HepG2 (cell line): ENCODE measurements around the gene CPSF4. TPM values are rescaled to one million over a fixed set of nuclear protein-coding genes. Genes with fewer than 3 reads are reported as not detected.

Source experiments
- polyA plus RNA-seq, 8 experiments: library from polyadenylated mRNA; depleted of rRNA in 3 of 8; stranded (reverse) in 7 of 8; unstranded in 1 of 8; fragments of >200 nt; fragmentation: Illumina TruSeq in 4 of 8; extraction: Trizol in 4 of 8; gene quantifications; 2 replicates each; pipeline versions ENCODE4 v1.2.1 to v1.2.3, GENCODE V29; 2011 to 2016; ENCODE audit warnings: low read depth in 4 of 8, missing spikeins in 1 of 8, mixed read lengths in 1 of 8; ENCODE audit not compliant: insufficient read depth in 1 of 8
- total RNA-seq, 5 experiments: library from RNA; depleted of rRNA; stranded (reverse); fragments of >200 nt; fragmentation: Illumina TruSeq; extraction: Trizol; gene quantifications; 2 replicates each; pipeline ENCODE4 v1.2.3, GENCODE V29; 2016; ENCODE audit warnings: low read depth in 1 of 5

Gene CPSF4
- total and polyA plus RNA-seq, 2 of the 13 experiments (the other 11 are each of a cell fraction or from before 2014, with no cell fraction given), result 34.1 to 49.6 TPM

Other genes starting within 250 kb of the CPSF4 start
- gene KPNA7, start 230.8 kb upstream of the CPSF4 start, total RNA-seq (2016; rRNA removed; fragmentation: Illumina TruSeq; extraction: Trizol), result 0.09 TPM in 1 of 2 replicates, not detected in the other
- gene KPNA7, start 230.8 kb upstream of the CPSF4 start, polyA plus RNA-seq (2011; rRNA removed), result 0.36 and 0.55 TPM in 2 replicates
- gene MYH16, start 166.1 kb upstream of the CPSF4 start, total RNA-seq (2016; rRNA removed; fragmentation: Illumina TruSeq; extraction: Trizol), result 0.15 and 0.20 TPM in 2 replicates
- 0.05 and 0.25 TPM in 2 replicates for gene MYH16, start 166.1 kb upstream of the CPSF4 start, polyA plus RNA-seq (2011; rRNA removed)
- 88.5 and 89.7 TPM in 2 replicates for gene ARPC1A, start 113.0 kb upstream of the CPSF4 start, total RNA-seq (2016; rRNA removed; fragmentation: Illumina TruSeq; extraction: Trizol)
- 44.3 and 46.8 TPM in 2 replicates for gene ARPC1A, start 113.0 kb upstream of the CPSF4 start, polyA plus RNA-seq (2011; rRNA removed)
- gene ARPC1B, start 64.2 kb upstream of the CPSF4 start, total RNA-seq (2016; rRNA removed; fragmentation: Illumina TruSeq; extraction: Trizol), result 89.1 and 92.2 TPM in 2 replicates
- 72.9 and 89.3 TPM in 2 replicates for gene ARPC1B, start 64.2 kb upstream of the CPSF4 start, polyA plus RNA-seq (2011; rRNA removed)
- gene PDAP1, start 30.3 kb upstream of the CPSF4 start, total RNA-seq (2016; rRNA removed; fragmentation: Illumina TruSeq; extraction: Trizol), result 95.1 and 100 TPM in 2 replicates
- 12.8 and 13.0 TPM in 2 replicates for gene PDAP1, start 30.3 kb upstream of the CPSF4 start, polyA plus RNA-seq (2011; rRNA removed)
- 79.1 and 101 TPM in 2 replicates for gene BUD31, start 30.0 kb upstream of the CPSF4 start, total RNA-seq (2016; rRNA removed; fragmentation: Illumina TruSeq; extraction: Trizol)
- gene BUD31, start 30.0 kb upstream of the CPSF4 start, polyA plus RNA-seq (2011; rRNA removed), result 29.8 and 35.1 TPM in 2 replicates
- gene PTCD1, start 145 bp upstream of the CPSF4 start, total RNA-seq (2016; rRNA removed; fragmentation: Illumina TruSeq; extraction: Trizol), result 4.7 and 8.4 TPM in 2 replicates
- gene PTCD1, start 145 bp upstream of the CPSF4 start, polyA plus RNA-seq (2011; rRNA removed), result 3.0 and 3.4 TPM in 2 replicates
- 763 and 795 TPM in 2 replicates for gene ATP5MF, start 27.2 kb downstream of the CPSF4 start, total RNA-seq (2016; rRNA removed; fragmentation: Illumina TruSeq; extraction: Trizol)
- gene ATP5MF, start 27.2 kb downstream of the CPSF4 start, polyA plus RNA-seq (2011; rRNA removed), result 499 and 597 TPM in 2 replicates
- gene ZNF789, start 33.9 kb downstream of the CPSF4 start, total RNA-seq (2016; rRNA removed; fragmentation: Illumina TruSeq; extraction: Trizol), result 15.3 and 19.8 TPM in 2 replicates
- 23.6 and 25.1 TPM in 2 replicates for gene ZNF789, start 33.9 kb downstream of the CPSF4 start, polyA plus RNA-seq (2011; rRNA removed)
- gene ZNF394, start 61.3 kb downstream of the CPSF4 start, total RNA-seq (2016; rRNA removed; fragmentation: Illumina TruSeq; extraction: Trizol), result 18.7 and 19.6 TPM in 2 replicates
- 7.8 and 8.6 TPM in 2 replicates for gene ZNF394, start 61.3 kb downstream of the CPSF4 start, polyA plus RNA-seq (2011; rRNA removed)
- 11.7 and 14.4 TPM in 2 replicates for gene ZKSCAN5, start 65.7 kb downstream of the CPSF4 start, total RNA-seq (2016; rRNA removed; fragmentation: Illumina TruSeq; extraction: Trizol)
- 5.2 and 5.5 TPM in 2 replicates for gene ZKSCAN5, start 65.7 kb downstream of the CPSF4 start, polyA plus RNA-seq (2011; rRNA removed)
- gene FAM200A, start 113.2 kb downstream of the CPSF4 start, total RNA-seq (2016; rRNA removed; fragmentation: Illumina TruSeq; extraction: Trizol), result 6.3 and 10.4 TPM in 2 replicates
- 4.7 and 5.4 TPM in 2 replicates for gene FAM200A, start 113.2 kb downstream of the CPSF4 start, polyA plus RNA-seq (2011; rRNA removed)
- 53.4 and 54.8 TPM in 2 replicates for gene ZNF655, start 119.7 kb downstream of the CPSF4 start, total RNA-seq (2016; rRNA removed; fragmentation: Illumina TruSeq; extraction: Trizol)
- 75.6 and 83.2 TPM in 2 replicates for gene ZNF655, start 119.7 kb downstream of the CPSF4 start, polyA plus RNA-seq (2011; rRNA removed)
- 0.60 and 0.95 TPM in 2 replicates for gene TMEM225B, start 159.3 kb downstream of the CPSF4 start, total RNA-seq (2016; rRNA removed; fragmentation: Illumina TruSeq; extraction: Trizol)
- 0.78 and 1.6 TPM in 2 replicates for gene TMEM225B, start 159.3 kb downstream of the CPSF4 start, polyA plus RNA-seq (2011; rRNA removed)
- gene ZSCAN25, start 178.0 kb downstream of the CPSF4 start, total RNA-seq (2016; rRNA removed; fragmentation: Illumina TruSeq; extraction: Trizol), result 16.3 and 16.8 TPM in 2 replicates
- 12.1 and 12.3 TPM in 2 replicates for gene ZSCAN25, start 178.0 kb downstream of the CPSF4 start, polyA plus RNA-seq (2011; rRNA removed)
- 1.7 and 5.7 TPM in 2 replicates for gene CYP3A5, start 241.1 kb downstream of the CPSF4 start, total RNA-seq (2016; rRNA removed; fragmentation: Illumina TruSeq; extraction: Trizol)
- 9.3 and 9.6 TPM in 2 replicates for gene CYP3A5, start 241.1 kb downstream of the CPSF4 start, polyA plus RNA-seq (2011; rRNA removed)